Activated T-cell treated with anti-CD3 and anti-CD28 coated beads, Interleukin-2, amount 50 U/mL, for 24 hours (primary cell): ENCODE results near the gene NUDT2.
"Not testable (repeated sequence)": the region's sequence is repeated elsewhere in the genome, so short reads cannot be mapped to it uniquely, and the experiment has no call there.

Source experiments
- DNase-seq: peaks from one replicate; pipeline ENCODE4 v3.0.0-alpha.2; 2020
- H3K27ac Mint-ChIP-seq: 2 replicates; pipeline ENCODE4 v1.8.0; 2020; ENCODE audit warnings: mild to moderate bottlenecking, mixed read lengths
- H3K27me3 Mint-ChIP-seq: 2 replicates; pipeline ENCODE4 v1.8.0; 2020; ENCODE audit warnings: mixed read lengths
- H3K36me3 Mint-ChIP-seq: 2 replicates; pipeline ENCODE4 v1.8.0; 2020; ENCODE audit warnings: low read depth, mixed read lengths
- H3K4me1 Mint-ChIP-seq: 2 replicates; pipeline ENCODE4 v1.8.0; 2020; ENCODE audit warnings: low read depth, mixed read lengths
- H3K4me3 Mint-ChIP-seq: 2 replicates; pipeline ENCODE4 v1.8.0; 2020; ENCODE audit warnings: mild to moderate bottlenecking, moderate library complexity, mixed read lengths
- H3K9me3 Mint-ChIP-seq: 2 replicates; pipeline ENCODE4 v1.8.0; 2020; ENCODE audit warnings: mixed read lengths

NUDT2 gene

DNA sequence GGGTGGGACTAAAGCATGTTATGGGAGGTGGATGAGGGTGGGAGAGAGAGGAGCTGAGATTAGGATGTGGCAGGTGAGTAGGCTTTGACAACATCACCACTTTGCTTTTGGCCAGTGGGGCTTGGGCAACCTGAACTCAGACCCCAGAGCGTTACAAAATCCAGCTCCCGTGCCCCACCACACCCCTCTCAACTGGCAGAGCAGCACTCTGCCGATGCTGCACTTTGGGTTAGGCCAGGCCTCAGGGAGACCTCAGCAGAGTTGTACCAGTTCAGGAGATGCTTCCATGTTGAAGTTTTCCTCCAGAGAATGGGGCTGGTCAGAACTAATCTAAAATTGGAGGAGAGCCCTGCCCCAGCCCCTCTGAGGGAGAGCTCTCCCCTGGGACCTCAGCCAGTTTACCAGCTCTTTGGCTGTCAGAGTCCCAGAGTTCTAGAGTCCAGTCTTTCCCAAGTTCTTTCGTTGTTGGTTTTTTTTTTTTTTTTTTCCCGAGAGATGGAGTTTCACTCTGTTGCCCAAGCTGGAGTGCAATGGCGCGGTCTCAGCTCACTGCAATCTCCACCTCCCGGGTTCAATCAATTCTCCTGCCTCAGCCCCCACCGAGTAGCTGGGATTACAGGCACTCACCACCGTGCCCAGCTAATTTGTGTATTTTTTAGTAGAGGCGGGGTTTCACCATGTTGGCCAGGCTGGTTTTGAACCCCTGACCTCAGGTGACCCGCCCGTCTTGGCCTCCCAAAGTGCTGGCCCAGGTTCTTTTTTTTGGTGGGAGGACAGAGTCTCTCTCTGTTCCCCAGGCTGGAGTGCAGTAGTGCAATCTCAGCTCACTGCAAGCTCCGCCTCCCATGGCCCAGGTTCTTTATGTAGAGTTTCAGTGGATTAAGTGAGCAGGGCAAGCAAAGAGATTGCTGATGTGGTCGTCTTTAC, 17.8 kb downstream of the NUDT2 start:
- DNase-seq = no peak
- Mint-ChIP-seq H3K36me3 (peaks cover 46% of the 10 kb centered on the region), H3K27me3 (no peaks in the 10 kb centered on the region), H3K9me3 (no peaks in the 10 kb centered on the region), H3K4me3 (no peak overlapping the region), H3K27ac (no peak overlapping the region), H3K4me1 (no peaks in the 10 kb centered on the region)

DNA sequence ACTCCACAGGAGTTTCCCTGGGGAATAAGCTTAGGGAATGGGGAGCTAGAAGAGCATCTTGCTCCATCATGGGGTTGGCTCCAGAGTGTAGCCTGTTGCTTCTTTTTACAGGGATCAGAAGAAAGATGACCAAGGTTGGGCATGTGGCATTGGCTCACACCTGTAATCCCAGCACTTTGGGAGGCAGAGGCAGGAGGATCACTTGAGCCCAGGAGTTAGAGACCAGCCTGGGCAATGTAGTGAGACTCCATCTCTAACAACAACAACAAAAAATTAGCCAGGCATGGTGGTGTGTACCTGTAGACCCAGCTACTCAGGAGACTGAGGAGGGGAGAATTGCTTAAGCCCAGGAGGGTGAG, 18.4 kb downstream of the NUDT2 start:
- Mint-ChIP-seq H3K9me3 (no peaks in the 10 kb centered on the region), H3K36me3 (peaks cover 40% of the 10 kb centered on the region), H3K27me3 (no peaks in the 10 kb centered on the region), H3K27ac (no peak overlapping the region), H3K4me1 (no peaks in the 10 kb centered on the region), H3K4me3 (no peak overlapping the region)
- DNase-seq = no peak

DNA sequence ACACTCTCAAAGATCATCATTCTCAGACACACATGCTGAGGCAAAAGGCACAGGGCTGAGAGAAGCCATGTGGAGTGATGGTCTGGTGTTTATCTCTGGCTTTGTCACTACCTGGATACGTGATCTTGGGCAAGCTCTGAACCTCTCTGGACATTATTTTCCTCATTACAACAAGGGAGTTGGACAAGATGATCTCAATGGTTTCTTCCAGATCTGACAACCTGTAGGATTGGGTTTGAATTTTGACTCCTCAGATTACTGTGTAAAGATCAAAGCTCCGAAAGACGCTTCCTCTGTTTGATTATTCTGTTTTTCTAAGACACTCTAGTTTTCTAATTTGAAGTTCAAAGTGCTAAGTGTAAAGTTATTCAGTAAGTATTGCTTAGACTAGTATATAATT, 20.0 kb downstream of the NUDT2 start:
- H3K27ac Mint-ChIP-seq = no peak overlapping the region

DNA sequence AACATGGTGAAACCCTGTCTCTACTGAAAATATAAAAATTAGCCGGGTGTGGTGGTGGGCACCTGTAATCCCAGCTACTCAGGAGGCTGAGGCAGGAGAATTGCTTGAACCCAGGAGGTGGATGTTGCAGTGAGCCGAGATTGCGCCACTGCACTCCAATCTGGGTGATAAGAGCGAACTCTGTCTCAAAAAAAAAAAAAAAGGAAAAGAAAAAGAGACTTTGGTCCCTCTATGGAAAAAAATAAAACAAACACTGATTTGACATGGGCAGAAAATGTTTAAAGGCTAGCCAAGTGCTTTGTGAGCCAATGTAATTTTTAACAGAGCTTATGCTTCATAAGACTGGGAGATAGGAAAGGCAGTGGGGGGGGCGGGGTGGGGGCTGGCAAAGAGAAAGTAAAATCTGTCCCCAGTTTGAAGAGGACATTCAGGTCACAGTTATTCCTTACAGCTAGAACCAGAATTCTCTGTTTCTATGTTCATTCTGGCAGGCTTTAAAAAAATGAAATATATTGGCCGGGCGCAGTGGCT, 22.8 kb downstream of the NUDT2 start:
- not testable (repeated sequence) for H3K4me3 Mint-ChIP-seq, H3K27ac Mint-ChIP-seq, DNase-seq, H3K4me1 Mint-ChIP-seq, H3K27me3 Mint-ChIP-seq
- Mint-ChIP-seq H3K9me3 (peaks cover 12% of the 10 kb centered on the region), H3K36me3 (peaks cover 32% of the 10 kb centered on the region)

More for the DNA sequence above, 20.0 kb downstream of the NUDT2 start:
- DNase-seq = no peak
- Mint-ChIP-seq H3K4me3 (no peak overlapping the region), H3K4me1 (no peaks in the 10 kb centered on the region), H3K27me3 (no peaks in the 10 kb centered on the region), H3K9me3 (no peaks in the 10 kb centered on the region), H3K36me3 (peaks cover 28% of the 10 kb centered on the region)

DNA sequence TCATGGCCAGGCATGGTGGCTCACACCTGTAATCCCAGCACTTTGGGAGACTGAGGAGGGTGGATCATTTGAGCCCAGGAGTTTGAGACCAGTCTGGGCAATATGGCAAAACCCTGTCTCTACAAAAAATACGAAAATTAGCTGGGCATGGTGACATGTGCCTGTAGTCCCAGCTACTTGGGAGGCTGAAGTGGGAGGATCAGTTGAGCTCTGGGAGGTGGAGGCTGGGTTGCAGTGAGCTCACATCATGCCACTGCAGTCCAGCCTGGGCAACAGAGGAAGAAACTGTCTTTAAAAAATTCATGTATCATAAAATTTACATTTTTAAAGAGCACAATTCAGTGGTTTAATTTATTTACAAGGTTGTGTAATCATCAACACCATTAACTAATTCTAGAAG, 23.6 kb downstream of the NUDT2 start:
- H3K4me3 Mint-ChIP-seq, H3K27ac Mint-ChIP-seq, H3K4me1 Mint-ChIP-seq, H3K27me3 Mint-ChIP-seq, DNase-seq: not testable (repeated sequence)
- peaks cover 12% of the 10 kb centered on the region for H3K9me3 Mint-ChIP-seq
- H3K36me3 Mint-ChIP-seq = peaks cover 27% of the 10 kb centered on the region

DNA sequence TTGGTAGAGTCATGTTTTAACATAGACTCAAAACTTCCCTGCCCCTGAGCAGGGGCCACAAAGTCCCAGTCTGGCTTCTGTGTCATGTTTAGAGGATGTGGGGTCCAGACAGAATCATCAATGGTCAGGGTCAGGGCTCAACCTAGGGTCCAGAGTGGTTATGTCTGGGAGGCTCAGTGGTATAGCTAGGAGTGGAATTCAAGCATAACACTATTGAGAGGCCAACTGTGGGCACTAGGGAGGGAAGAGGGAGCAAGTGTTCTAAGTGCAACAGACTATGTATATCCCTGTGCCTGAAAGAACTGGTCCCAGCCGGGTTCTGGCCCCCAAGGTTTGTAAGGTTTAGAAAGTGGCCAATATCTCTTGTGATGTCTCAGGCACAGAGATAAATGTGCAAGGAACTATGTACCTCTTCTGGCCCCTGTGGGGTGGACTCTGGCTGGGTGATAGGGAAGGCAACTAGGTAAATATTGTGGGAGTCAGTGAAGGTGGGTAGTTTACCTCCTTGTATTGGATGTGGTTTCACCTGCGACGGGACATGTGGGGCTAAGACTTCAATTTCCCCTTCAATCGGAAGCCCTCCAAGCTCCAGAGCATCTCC, 33.3 kb downstream of the NUDT2 start:
- DNase-seq = no peak
- no peak overlapping the region for H3K27ac Mint-ChIP-seq
- H3K4me1 Mint-ChIP-seq = peaks cover 12% of the 10 kb centered on the region
- no peaks in the 10 kb centered on the region for H3K27me3 Mint-ChIP-seq
- H3K9me3 Mint-ChIP-seq = no peaks in the 10 kb centered on the region
- H3K4me3 Mint-ChIP-seq = no peak overlapping the region
- peaks cover 10% of the 10 kb centered on the region for H3K36me3 Mint-ChIP-seq

DNA sequence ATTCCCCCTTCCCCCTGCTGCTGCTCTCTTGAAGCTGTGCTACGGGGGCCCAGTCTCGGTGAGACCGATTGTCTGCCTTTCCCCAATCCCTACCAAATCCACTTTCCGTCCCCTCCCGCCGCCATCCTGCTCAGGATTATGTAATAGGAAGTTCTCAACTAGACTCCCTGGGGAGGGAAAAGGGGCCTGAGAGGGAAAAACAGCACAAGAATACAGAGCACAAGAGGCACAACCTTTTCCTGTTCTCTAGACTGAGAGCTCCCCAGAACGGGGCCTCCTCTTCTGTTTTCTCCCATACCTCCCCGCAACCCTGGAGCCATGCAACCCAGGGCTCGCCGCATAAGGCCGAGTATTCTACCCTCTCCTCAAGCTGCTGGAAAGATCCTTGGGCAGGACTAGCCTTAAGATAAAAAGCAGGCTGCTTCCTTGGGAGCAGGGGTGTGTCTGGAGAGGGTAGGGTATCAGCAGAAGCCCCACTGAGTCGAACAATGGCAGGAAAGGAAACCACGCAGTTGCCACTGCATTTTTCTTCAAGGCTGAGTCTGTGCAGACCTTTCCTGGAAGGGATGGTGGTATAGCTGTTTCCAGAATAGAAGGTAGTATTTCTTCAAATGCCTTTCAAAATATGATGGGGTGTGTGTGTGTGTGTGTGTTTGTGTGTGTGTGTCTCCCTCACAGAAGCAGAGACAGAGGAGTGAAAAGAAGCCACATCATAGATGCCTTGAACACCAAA, 34.4 kb downstream of the NUDT2 start:
- H3K27ac Mint-ChIP-seq = no peak overlapping the region

DNA sequence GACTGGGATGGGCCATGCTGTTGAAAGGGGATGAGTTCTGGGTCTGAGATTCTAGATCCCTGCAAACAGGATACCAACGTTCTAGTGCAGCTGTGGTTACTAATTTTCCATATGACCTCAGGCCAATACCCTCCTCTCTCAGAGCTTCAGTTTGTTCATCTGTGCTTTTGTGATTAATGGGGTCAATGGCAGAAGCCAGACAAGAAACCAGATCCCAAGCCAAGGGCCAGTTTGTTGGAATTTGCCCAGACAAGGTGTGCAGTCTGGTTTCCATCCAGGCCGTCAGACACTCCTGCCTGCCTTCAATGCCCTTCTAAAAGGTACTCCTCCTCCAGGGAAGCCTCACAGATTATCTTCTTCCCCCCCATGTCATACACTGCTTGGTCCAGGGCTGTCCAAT, 35.9 kb downstream of the NUDT2 start:
- DNase-seq = no peak
- H3K36me3 Mint-ChIP-seq = peaks cover 14% of the 10 kb centered on the region
- H3K9me3 Mint-ChIP-seq = no peaks in the 10 kb centered on the region
- no peaks in the 10 kb centered on the region for H3K27me3 Mint-ChIP-seq
- peaks cover 12% of the 10 kb centered on the region for H3K4me1 Mint-ChIP-seq
- no peak overlapping the region for H3K4me3 Mint-ChIP-seq
- H3K27ac Mint-ChIP-seq = no peak overlapping the region

More for the DNA sequence above, 34.4 kb downstream of the NUDT2 start:
- Mint-ChIP-seq H3K4me3 (no peak overlapping the region), H3K36me3 (peaks cover 14% of the 10 kb centered on the region), H3K9me3 (no peaks in the 10 kb centered on the region), H3K27me3 (no peaks in the 10 kb centered on the region), H3K4me1 (peaks cover 12% of the 10 kb centered on the region)
- DNase-seq = no peak

DNA sequence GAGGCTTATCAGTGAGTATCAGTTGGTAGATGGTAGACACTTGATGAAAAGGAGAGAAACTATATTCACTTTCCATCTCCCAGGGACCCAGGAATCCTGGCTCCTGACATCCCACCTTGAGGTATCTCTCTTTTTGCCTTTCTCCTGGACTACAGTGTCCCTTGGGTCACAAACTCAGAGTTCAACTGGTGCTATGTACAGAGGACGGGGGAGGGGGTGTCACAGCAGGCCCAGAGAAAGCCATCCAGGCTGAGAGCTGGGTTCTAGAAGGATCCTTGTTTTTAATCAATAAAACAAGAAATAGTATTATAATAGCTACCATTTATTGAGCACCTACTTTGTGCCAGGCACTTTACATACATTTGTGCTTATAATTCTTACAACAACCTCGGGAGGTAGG, 37.0 kb downstream of the NUDT2 start:
- H3K4me3 Mint-ChIP-seq = no peak overlapping the region
- H3K27ac Mint-ChIP-seq = no peak overlapping the region
- DNase-seq = no peak
- H3K27me3 Mint-ChIP-seq = no peaks in the 10 kb centered on the region
- H3K4me1 Mint-ChIP-seq = peaks cover 14% of the 10 kb centered on the region
- no peaks in the 10 kb centered on the region for H3K9me3 Mint-ChIP-seq
- H3K36me3 Mint-ChIP-seq = peaks cover 23% of the 10 kb centered on the region

DNA sequence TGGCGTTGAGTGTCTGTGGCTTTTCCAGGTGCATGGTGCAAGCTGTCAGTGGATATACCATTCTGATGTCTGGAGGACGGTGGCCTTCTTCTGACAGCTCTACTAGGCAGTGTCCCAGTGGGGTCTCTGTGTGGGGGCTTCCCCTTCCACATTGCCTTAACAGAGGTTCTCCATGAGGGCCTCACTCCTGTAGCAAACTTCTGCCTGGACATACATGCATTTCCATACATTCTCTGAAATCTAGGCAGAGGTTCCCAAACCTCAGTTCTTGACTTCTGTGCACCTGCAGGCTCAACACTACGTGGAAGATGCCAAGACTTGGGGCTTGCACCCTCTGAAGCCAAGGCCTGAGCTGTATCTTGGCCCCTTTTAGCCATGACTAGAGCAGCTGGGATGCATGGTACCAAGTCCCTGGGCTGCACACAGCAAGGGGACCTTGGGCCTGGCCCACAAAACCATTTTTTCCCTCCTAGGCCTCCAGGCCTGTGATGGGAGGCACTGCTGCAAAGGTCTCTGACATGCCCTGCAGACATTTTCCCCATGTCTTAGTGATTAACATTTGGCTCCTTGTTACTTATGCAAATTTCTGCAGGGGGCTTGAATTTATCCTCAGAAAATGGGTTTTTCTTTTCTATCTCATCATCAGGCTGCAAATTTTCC, 38.5 kb downstream of the NUDT2 start:
- not testable (repeated sequence) for DNase-seq, H3K27me3 Mint-ChIP-seq, H3K9me3 Mint-ChIP-seq, H3K4me3 Mint-ChIP-seq, H3K27ac Mint-ChIP-seq
- Mint-ChIP-seq H3K36me3 (peaks cover 33% of the 10 kb centered on the region), H3K4me1 (peaks cover 14% of the 10 kb centered on the region)

DNA sequence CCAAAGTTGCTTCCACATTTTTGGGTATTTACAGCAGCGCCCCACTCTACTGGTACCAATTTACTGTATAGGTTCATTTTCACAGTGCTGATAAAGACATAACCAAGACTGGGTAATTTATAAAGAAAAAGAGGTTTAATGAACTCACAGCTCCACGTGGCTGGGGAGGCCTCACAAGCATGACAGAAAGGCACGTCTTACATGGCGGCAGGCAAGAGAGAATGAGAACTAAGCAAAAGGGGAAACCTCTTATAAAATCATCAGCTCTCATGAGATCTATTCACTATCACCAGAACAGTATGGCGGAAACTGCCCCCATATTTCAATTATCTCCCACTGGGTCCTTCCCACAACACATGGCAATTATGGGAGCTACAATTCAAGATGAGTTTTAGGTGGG, 39.4 kb downstream of the NUDT2 start:
- DNase-seq, H3K4me3 Mint-ChIP-seq, H3K4me1 Mint-ChIP-seq, H3K27me3 Mint-ChIP-seq, H3K9me3 Mint-ChIP-seq, H3K27ac Mint-ChIP-seq: not testable (repeated sequence)
- peaks cover 33% of the 10 kb centered on the region for H3K36me3 Mint-ChIP-seq

DNA sequence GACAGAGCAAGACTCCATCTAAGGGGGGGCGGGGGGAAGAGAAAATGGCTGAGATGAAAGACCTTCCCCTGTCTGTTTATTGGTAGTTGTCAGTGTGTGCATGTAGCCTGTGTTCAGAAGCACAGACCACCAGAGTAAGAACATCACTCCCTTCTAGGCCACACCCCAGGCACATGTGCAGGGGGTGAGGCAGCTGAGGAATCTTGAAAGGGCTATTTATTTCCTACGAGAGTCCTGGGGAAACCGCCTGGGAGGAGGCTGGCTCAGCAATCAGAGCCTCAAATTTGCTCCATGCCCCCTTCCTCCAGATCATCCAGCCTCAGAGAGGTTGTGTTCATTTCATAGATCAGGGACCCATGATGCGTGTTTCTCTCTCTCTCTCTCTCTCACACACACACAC, 40.3 kb downstream of the NUDT2 start:
- Mint-ChIP-seq H3K27me3 (no peaks in the 10 kb centered on the region), H3K4me3 (no peak overlapping the region), H3K4me1 (peaks cover 2% of the 10 kb centered on the region), H3K27ac (no peak overlapping the region), H3K9me3 (no peaks in the 10 kb centered on the region), H3K36me3 (peaks cover 33% of the 10 kb centered on the region)
- DNase-seq = no peak

DNA sequence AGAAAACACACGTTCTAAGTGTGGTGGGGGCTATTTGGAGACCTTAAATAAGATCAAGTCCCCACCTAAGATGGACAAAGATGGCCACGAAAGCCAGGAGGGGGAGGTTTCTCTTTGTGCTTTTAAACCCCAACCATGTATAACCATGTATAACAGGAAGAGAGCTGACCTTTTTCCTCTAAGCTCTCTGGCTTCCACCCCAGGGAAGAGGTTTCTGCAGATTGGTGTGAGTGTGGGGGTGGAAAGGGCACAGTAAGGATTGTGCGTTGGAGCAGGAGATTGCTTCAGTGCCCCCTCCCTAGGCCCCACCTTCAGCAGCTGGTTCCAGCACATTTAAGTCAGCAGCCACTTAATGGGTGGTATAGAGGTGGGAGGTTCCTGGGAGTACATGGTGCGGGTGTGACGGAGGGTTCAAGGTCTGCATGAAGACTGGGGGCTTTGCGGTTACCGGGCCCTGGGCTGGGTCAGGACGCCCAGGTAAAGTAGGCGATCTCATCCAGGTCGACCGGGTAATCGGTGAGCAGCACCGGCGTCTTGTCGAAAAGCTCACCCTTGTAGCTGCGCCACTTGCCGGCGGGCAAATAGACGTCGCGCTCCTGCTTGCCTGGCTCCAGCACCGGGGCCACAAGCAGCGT, 41.1 kb downstream of the NUDT2 start:
- no peaks in the 10 kb centered on the region for H3K27me3 Mint-ChIP-seq
- no peak for DNase-seq
- no peak overlapping the region for H3K4me3 Mint-ChIP-seq
- peaks cover 5% of the 10 kb centered on the region for H3K4me1 Mint-ChIP-seq
- no peaks in the 10 kb centered on the region for H3K9me3 Mint-ChIP-seq
- H3K27ac Mint-ChIP-seq = no peak overlapping the region
- peaks cover 33% of the 10 kb centered on the region for H3K36me3 Mint-ChIP-seq
